ENCODE data around the gene ULK2. TPM values are rescaled to one million over a fixed set of nuclear protein-coding genes. Genes with fewer than 3 reads are reported as not detected.

ULK2 gene
- total and polyA plus RNA-seq, 11 donors: 4.6 to 25.6 (median 17.7) TPM

DNA sequence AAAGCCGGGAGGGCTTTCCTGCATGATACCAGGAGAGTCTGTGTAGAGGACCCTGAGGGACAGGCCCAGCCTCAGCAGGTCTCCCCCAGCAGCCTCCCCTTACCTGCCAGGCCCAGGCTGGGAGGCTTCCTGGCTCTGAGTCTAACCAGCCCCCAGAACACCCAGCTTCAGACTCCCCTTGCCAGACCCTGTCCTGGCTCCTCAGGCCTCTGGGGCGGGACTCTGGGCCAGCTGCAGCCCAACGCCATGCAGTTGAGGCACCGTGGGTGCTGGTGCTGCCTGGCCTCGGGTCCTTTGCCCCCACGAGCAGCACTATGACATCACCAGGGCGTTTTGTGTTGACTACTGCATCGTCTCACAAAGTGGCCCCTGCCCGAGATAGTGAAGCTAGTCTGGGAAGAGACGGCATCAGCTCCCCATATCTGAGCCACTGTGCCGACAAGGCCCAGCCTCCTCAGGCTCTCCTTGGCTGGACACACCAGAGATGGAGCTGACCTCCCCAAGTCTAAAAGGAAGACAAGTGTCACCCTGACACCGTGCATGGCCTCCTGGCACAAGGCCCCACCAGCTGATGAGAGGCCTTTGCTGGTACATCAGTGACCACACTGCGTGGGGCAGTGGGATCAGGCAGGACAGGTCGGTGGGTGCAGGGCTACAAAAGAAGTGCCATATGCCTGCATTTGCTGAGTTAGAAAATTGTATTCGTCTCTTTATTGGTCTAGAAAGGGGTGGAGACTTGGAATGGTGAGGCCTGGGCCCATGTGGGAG, 130.2 kb downstream of the ULK2 start:
- 78 to 86% (median 81%) methylated on average over 15 of the region's 15 CpGs for WGBS, 4 donors
- H3K4me1 ChIP-seq: no peaks in the 10 kb centered on the region
- DNase-seq (peak in 1 of 5 donors; percentile 31), ATAC-seq (no peak)
- H3K27me3 ChIP-seq: no peaks in the 10 kb centered on the region
- no peak for TF ChIP-seq POLR2A (IDR thresholded peaks at IDR 0.05)
- TF ChIP-seq, protein P1, sequence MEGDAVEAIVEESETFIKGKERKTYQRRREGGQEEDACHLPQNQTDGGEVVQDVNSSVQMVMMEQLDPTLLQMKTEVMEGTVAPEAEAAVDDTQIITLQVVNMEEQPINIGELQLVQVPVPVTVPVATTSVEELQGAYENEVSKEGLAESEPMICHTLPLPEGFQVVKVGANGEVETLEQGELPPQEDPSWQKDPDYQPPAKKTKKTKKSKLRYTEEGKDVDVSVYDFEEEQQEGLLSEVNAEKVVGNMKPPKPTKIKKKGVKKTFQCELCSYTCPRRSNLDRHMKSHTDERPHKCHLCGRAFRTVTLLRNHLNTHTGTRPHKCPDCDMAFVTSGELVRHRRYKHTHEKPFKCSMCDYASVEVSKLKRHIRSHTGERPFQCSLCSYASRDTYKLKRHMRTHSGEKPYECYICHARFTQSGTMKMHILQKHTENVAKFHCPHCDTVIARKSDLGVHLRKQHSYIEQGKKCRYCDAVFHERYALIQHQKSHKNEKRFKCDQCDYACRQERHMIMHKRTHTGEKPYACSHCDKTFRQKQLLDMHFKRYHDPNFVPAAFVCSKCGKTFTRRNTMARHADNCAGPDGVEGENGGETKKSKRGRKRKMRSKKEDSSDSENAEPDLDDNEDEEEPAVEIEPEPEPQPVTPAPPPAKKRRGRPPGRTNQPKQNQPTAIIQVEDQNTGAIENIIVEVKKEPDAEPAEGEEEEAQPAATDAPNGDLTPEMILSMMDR (IDR thresholded peaks at IDR 0.05): no peak
- intact Hi-C loops (cut with DNase I): no loop called here
- H3K9me3 ChIP-seq: no peaks in the 10 kb centered on the region
- no peak overlapping the region for H3K27ac ChIP-seq
- no peaks in the 10 kb centered on the region for H3K36me3 ChIP-seq
- H3K4me3 ChIP-seq: no peak overlapping the region

GRCh38 chr17:19736071-19736470, 131.7 kb downstream of the ULK2 start:
- intact Hi-C loops (cut with DNase I): no loop called here
- peak in 1 of 5 donors; percentile 35 for DNase-seq
- 66 to 74% (median 70%) methylated on average over 11 of the region's 11 CpGs for WGBS, 4 donors

GRCh38 chr17:19733953-19734526, 133.7 kb downstream of the ULK2 start:
- TF ChIP-seq, protein P1 (IDR thresholded peaks at IDR 0.05): no peak
- TF ChIP-seq POLR2A (IDR thresholded peaks at IDR 0.05): no peak
- no peak overlapping the region for H3K27ac ChIP-seq
- peaks cover 0 to 10% (median 0%) of the 10 kb centered on the region in 12 donors for H3K4me1 ChIP-seq
- no peak for DNase-seq
- no peak for ATAC-seq
- no peaks in the 10 kb centered on the region for H3K36me3 ChIP-seq
- intact Hi-C loops (cut with DNase I): no loop called here
- H3K4me3 ChIP-seq: no peak overlapping the region
- H3K27me3 ChIP-seq: no peaks in the 10 kb centered on the region
- no peaks in the 10 kb centered on the region for H3K9me3 ChIP-seq
- 79 to 81% (median 80%) methylated on average over 11 of the region's 11 CpGs for WGBS, 4 donors

More at GRCh38 chr17:19736071-19736470, 131.7 kb downstream of the ULK2 start:
- H3K4me1 ChIP-seq: peaks cover 0 to 4% (median 0%) of the 10 kb centered on the region in 12 donors
- no peaks in the 10 kb centered on the region for H3K9me3 ChIP-seq
- H3K4me3 ChIP-seq: no peak overlapping the region
- no peak overlapping the region for H3K27ac ChIP-seq
- TF ChIP-seq, protein P1 (IDR thresholded peaks at IDR 0.05): no peak
- no peak for TF ChIP-seq POLR2A (IDR thresholded peaks at IDR 0.05)
- no peak for ATAC-seq
- no peaks in the 10 kb centered on the region for H3K36me3 ChIP-seq
- H3K27me3 ChIP-seq: no peaks in the 10 kb centered on the region

DNA sequence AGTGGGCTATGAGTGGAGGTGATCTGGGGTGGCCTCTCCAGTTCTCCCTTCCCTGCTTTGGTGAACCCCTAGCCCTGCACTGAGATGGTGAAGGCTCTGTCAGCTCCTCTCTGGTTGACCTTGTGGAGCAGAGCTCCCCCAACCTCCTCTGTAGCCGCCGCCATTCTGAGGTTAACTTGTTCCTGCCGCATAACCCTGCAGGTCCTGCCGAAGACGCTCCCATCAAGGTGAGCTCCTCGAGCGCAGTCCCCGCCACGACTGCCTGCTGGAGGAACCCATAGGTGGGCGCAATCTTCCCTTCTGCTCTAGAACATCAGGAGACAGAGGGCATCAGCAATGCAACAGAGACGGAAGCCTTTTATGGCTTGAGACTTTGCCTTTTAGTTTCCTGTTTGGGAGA, 136.1 kb downstream of the ULK2 start:
- H3K36me3 ChIP-seq: no peaks in the 10 kb centered on the region
- H3K4me1 ChIP-seq: peaks cover 0 to 30% (median 21%) of the 10 kb centered on the region in 12 donors
- intact Hi-C loops (cut with DNase I): no loop called here
- TF ChIP-seq, protein P1 (IDR thresholded peaks at IDR 0.05): no peak
- no peak for TF ChIP-seq POLR2A (IDR thresholded peaks at IDR 0.05)
- 87 to 96% (median 93%) methylated on average over 11 of the region's 11 CpGs for WGBS, 4 donors
- peak in 2 of 5 donors; percentile 25 to 46 for DNase-seq
- no peak overlapping the region for H3K4me3 ChIP-seq
- no peak overlapping the region for H3K27ac ChIP-seq
- no peaks in the 10 kb centered on the region for H3K27me3 ChIP-seq
- no peak for ATAC-seq
- H3K9me3 ChIP-seq: no peaks in the 10 kb centered on the region

Measured in heart left ventricle (tissue), 16 donors.